HAP-1 (cell line): ENCODE measurements around the gene CALY.

Source experiments
- DNase-seq, 2 experiments: peaks; one replicate each; pipeline ENCODE4 v3.0.0-alpha.2; 2016 to 2020; ENCODE audit warnings: low spot score in 2 of 2
- H3K27me3 ChIP-seq: fragments of 250-450 bp; sonication (Bioruptor Pico); 2 replicates; pipeline ENCODE4 v1.5.1; 2020; ENCODE audit warnings: low read depth, mild to moderate bottlenecking, moderate library complexity
- H3K36me3 ChIP-seq: fragments of 250-450 bp; sonication (Bioruptor Pico); replicated peaks from 2 replicates; pipeline ENCODE4 v1.5.1; 2020; ENCODE audit warnings: mild to moderate bottlenecking
- H3K4me1 ChIP-seq: fragments of 250-450 bp; sonication (Bioruptor Pico); 2 replicates; pipeline ENCODE4 v1.5.1; 2020; ENCODE audit warnings: mild to moderate bottlenecking
- H3K4me3 ChIP-seq: fragments of 250-450 bp; sonication (Bioruptor Pico); 2 replicates; pipeline ENCODE4 v1.5.1; 2020; ENCODE audit warnings: mild to moderate bottlenecking, moderate library complexity
- H3K9me3 ChIP-seq: fragments of 250-450 bp; sonication (Bioruptor Pico); 2 replicates; pipeline ENCODE4 v1.5.1; 2020; ENCODE audit warnings: mild to moderate bottlenecking, moderate library complexity
- in situ Hi-C: fragments of 300-500 bp; cut with MboI; formaldehyde crosslinking; loops from 3 replicates; pipeline ENCODE4 v1.14.3; 2020; ENCODE audit warnings: low sequenced_read_pairs, inconsistent platforms, mixed read lengths

The CALY gene

GRCh38 chr10:133299224-133299623, 37.5 kb downstream of the CALY start:
- Histone ChIP-seq H3K27me3 (no peaks in the 10 kb centered on the region), H3K9me3 (no peaks in the 10 kb centered on the region), H3K36me3 (peaks cover 50% of the 10 kb centered on the region), H3K4me3 (no peak overlapping the region), H3K4me1 (no peaks in the 10 kb centered on the region)
- DNase-seq, result no peak
- in situ Hi-C loops, result no loop called here

- H3K4me1 ChIP-seq, result no peaks in the 10 kb centered on the region
- no peaks in the 10 kb centered on the region for H3K27me3 ChIP-seq
- no peaks in the 10 kb centered on the region for H3K9me3 ChIP-seq
- peaks cover 54% of the 10 kb centered on the region for H3K36me3 ChIP-seq
- no peak for DNase-seq
- in situ Hi-C loops, result no loop called here
- H3K4me3 ChIP-seq, result no peak overlapping the region
Measured at GRCh38 chr10:133298466-133298865, 38.2 kb downstream of the CALY start.

- Histone ChIP-seq H3K36me3 (peaks cover 59% of the 10 kb centered on the region), H3K4me3 (no peak overlapping the region), H3K4me1 (no peaks in the 10 kb centered on the region), H3K27me3 (no peaks in the 10 kb centered on the region), H3K9me3 (no peaks in the 10 kb centered on the region)
- in situ Hi-C loops, result no loop called here
- DNase-seq, result no peak
Measured at GRCh38 chr10:133297504-133297903, 39.2 kb downstream of the CALY start.

- Histone ChIP-seq H3K9me3 (no peaks in the 10 kb centered on the region), H3K4me3 (no peak overlapping the region), H3K27me3 (no peaks in the 10 kb centered on the region), H3K36me3 (peaks cover 63% of the 10 kb centered on the region), H3K4me1 (no peaks in the 10 kb centered on the region)
- in situ Hi-C loops, result no loop called here
- DNase-seq, result no peak
Measured at GRCh38 chr10:133295426-133296320, 41.0 kb downstream of the CALY start.

GRCh38 chr10:133294189-133294588, 42.5 kb downstream of the CALY start:
- DNase-seq, result no peak
- Histone ChIP-seq H3K36me3 (peaks cover 60% of the 10 kb centered on the region), H3K4me1 (no peaks in the 10 kb centered on the region), H3K27me3 (no peaks in the 10 kb centered on the region), H3K4me3 (no peak overlapping the region), H3K9me3 (no peaks in the 10 kb centered on the region)
- in situ Hi-C loops, result no loop called here

GRCh38 chr10:133293810-133294119, 42.9 kb downstream of the CALY start:
- Histone ChIP-seq H3K27me3 (no peaks in the 10 kb centered on the region), H3K4me1 (no peaks in the 10 kb centered on the region), H3K4me3 (no peak overlapping the region), H3K36me3 (peaks cover 62% of the 10 kb centered on the region), H3K9me3 (no peaks in the 10 kb centered on the region)
- in situ Hi-C loops, result no loop called here
- no peak for DNase-seq

- in situ Hi-C loops, result no loop called here
- H3K9me3 ChIP-seq, result no peaks in the 10 kb centered on the region
- H3K36me3 ChIP-seq, result peaks cover 60% of the 10 kb centered on the region
- H3K4me1 ChIP-seq, result no peaks in the 10 kb centered on the region
- no peaks in the 10 kb centered on the region for H3K27me3 ChIP-seq
- no peak for DNase-seq
- no peak overlapping the region for H3K4me3 ChIP-seq
Measured at GRCh38 chr10:133292919-133293809, 43.5 kb downstream of the CALY start.

GRCh38 chr10:133289761-133290160, 46.9 kb downstream of the CALY start:
- Histone ChIP-seq H3K36me3 (peaks cover 51% of the 10 kb centered on the region), H3K4me3 (no peak overlapping the region), H3K4me1 (no peaks in the 10 kb centered on the region), H3K27me3 (no peaks in the 10 kb centered on the region), H3K9me3 (no peaks in the 10 kb centered on the region)
- in situ Hi-C loops, result no loop called here
- no peak for DNase-seq

GRCh38 chr10:133287832-133288500, 48.7 kb downstream of the CALY start:
- in situ Hi-C loops, result no loop called here
- H3K36me3 ChIP-seq, result peaks cover 54% of the 10 kb centered on the region

GRCh38 chr10:133286366-133286765, 50.3 kb downstream of the CALY start:
- in situ Hi-C loops, result no loop called here
- no peak for DNase-seq
- Histone ChIP-seq H3K4me1 (no peaks in the 10 kb centered on the region), H3K36me3 (peaks cover 65% of the 10 kb centered on the region), H3K4me3 (no peak overlapping the region), H3K27me3 (no peaks in the 10 kb centered on the region), H3K9me3 (no peaks in the 10 kb centered on the region)

More at GRCh38 chr10:133287832-133288500, 48.7 kb downstream of the CALY start:
- H3K4me1 ChIP-seq, result no peaks in the 10 kb centered on the region
- H3K27me3 ChIP-seq, result no peaks in the 10 kb centered on the region
- no peak overlapping the region for H3K4me3 ChIP-seq
- no peaks in the 10 kb centered on the region for H3K9me3 ChIP-seq
- no peak for DNase-seq

- in situ Hi-C loops, result no loop called here
- H3K4me3 ChIP-seq, result no peak overlapping the region
- H3K27me3 ChIP-seq, result no peaks in the 10 kb centered on the region
- no peaks in the 10 kb centered on the region for H3K4me1 ChIP-seq
- no peaks in the 10 kb centered on the region for H3K9me3 ChIP-seq
- peaks cover 62% of the 10 kb centered on the region for H3K36me3 ChIP-seq
- DNase-seq, result no peak
Measured at GRCh38 chr10:133285217-133285616, 51.5 kb downstream of the CALY start.

GRCh38 chr10:133283931-133284330, 52.8 kb downstream of the CALY start:
- Histone ChIP-seq H3K4me1 (no peaks in the 10 kb centered on the region), H3K36me3 (peaks cover 63% of the 10 kb centered on the region), H3K4me3 (no peak overlapping the region), H3K27me3 (no peaks in the 10 kb centered on the region), H3K9me3 (no peaks in the 10 kb centered on the region)
- no peak for DNase-seq
- in situ Hi-C loops, result no loop called here

GRCh38 chr10:133282846-133283390, 53.8 kb downstream of the CALY start:
- Histone ChIP-seq H3K4me3 (no peak overlapping the region), H3K9me3 (no peaks in the 10 kb centered on the region), H3K27me3 (no peaks in the 10 kb centered on the region), H3K36me3 (peaks cover 57% of the 10 kb centered on the region), H3K4me1 (no peaks in the 10 kb centered on the region)
- no peak for DNase-seq
- in situ Hi-C loops, result no loop called here
